ENCODE data around the gene MEPCE.
"Not testable (repeated sequence)": the region's sequence is repeated elsewhere in the genome, so short reads cannot be mapped to it uniquely, and the experiment has no call there.

Gene MEPCE

DNA sequence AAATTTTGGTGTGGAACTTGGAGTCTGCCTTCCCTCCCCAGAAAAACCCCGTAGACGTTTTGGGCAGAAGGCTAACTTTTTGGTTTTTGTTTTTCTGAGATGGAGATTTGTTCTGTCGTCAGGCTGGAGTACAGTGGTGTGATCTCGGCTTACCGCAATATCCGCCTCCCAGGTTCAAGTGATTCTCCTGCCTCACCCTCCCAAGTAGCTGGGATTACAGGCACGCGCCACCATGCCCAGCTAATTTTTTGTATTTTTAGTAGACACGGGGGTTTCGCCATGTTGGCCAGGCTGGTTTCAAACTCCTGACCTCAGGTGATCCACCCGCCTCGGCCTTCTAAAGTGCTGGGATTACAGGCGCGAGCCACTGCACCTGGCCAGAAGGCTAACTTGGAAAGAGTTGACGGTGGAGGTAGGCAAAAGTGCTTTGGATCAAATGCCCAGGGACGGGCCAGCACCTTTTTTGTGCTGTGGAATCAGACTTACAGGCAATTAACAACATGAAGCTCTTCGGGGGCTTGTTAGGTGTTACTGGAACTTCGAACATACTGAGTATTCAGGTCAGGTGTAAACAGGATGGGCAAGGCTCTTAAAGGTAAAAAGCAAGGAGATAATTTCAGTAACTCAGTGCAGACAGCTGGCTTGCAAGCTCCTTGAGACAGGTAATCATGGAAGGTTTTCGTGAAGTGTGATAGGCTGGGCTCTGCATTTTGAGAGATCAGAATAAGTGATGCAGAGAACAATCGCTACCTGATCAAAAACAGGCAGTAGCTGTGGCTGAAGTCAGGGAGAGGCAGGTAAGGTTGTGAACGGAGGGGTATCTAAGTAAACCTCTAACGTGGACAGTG, 4.9 kb downstream of the MEPCE start:
- DNase-seq (ENCODE audit: low spot score) = no peak

DNA sequence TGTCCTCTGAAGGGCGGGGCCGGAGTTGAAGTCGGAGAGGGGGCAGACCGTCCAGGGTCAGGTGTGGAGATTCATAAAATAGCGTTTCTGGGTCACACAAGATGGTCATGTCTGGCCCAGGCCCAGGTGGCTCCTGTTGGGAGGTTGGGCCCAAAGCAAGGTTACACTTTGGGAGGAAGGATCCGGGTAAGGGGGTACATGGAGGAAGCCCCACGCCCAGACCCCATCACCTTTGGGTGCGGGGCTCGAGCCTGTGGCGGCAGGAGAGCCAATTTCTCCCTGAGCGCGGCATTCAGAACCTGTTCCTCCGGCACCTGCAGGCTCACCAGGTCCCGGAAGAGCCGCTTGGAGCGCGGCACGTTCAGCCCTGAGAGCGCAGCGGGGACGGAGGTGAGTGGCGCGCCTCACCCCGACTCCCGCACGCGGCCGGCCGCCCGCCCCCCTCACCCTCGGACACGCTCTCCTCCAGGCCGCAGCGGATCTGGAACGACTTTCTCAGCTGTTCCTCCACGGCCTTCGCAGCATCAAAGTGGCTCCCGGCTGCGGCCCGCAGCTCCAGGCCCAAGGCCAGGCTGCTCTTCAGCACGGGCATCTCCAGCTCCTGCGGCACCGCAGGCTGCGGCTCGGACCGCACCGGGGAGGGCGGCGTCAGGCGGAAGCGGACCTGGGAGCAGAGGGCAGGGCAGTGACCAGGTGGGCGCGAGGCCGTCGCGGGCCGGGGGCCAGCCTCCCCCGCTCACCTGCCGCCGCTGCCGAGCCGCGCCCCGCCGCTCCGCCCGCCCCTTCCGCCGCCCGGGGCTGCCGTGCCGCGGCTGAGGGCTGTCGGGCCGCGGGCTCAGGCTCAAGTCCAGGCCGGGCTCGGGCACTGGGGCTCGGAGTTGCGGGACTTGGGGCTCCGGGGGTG, 6.0 kb downstream of the MEPCE start:
- DNase-seq (ENCODE audit: low spot score) = no peak

- DNase-seq (ENCODE audit: low spot score) = no peak
These were observed 7.8 kb downstream of the MEPCE start for GRCh38 chr7:100437150-100438100.

- no peak for DNase-seq (ENCODE audit: low spot score)
These were observed 8.5 kb downstream of the MEPCE start for GRCh38 chr7:100438172-100438571.

DNA sequence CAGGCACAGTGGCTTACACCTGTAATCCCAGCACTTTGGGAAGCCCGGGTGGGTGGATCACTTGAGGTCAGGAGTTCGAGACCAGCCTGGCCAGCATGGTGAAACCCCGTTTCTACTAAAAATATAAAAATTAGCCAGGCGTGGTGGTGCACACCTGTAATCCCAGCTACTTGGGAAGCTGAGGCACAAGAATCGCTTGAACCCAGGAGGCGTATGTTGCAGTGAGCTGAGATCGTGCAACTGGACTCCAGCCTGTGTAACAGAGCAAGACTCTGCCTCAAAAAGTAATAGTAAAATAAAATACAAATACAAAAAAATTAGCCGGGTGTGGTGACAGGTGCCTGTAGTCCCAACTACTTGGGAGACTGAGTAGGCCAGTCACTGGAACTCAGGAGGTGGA, 9.1 kb downstream of the MEPCE start:
- DNase-seq (ENCODE audit: low spot score) = not testable (repeated sequence)

GRCh38 chr7:100439244-100439643, 9.6 kb downstream of the MEPCE start:
- not testable (repeated sequence) for DNase-seq (ENCODE audit: low spot score)

DNA sequence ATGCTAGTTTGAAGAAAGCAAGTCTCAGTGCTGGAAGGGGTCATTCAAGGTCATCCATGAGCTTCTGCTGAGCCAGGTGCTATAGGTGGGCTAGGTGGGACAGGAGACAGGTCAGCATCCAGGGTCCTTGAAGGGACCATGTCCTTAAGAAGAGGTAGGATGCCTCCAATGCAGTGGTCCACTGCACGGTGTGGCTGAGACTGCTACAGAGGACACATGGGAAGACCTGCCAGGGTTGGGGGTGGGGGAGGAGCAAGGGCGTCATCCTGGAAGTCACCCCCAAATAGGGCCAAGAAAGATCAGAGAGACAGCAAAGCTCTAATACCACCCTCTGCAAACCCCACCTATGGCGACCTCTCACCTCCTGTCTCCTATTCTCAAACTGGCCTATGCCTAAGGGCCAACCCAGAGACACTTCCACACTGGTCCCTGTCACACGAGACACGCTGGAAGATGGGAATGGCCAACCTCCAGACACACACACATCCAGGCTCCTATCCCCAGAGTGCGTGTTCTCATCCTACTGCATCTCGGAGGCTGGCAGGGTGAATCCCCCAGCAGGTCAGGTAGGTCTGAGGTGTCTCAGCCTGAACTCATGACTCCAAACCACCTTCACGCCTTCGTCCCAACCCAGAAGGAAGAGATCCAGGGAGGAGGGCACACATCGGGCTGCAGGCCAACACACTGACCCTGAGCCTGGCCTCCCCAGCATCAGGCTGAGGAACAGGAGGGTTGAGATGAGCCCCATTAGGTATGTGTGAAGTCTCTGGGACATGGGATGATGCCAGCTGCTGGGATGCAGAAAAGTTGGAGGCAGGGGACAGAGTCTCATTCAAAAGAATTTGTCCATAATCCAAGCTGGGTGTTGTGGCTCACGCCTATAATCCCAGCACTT, 12.3 kb downstream of the MEPCE start:
- DNase-seq (ENCODE audit: low spot score) = no peak

DNA sequence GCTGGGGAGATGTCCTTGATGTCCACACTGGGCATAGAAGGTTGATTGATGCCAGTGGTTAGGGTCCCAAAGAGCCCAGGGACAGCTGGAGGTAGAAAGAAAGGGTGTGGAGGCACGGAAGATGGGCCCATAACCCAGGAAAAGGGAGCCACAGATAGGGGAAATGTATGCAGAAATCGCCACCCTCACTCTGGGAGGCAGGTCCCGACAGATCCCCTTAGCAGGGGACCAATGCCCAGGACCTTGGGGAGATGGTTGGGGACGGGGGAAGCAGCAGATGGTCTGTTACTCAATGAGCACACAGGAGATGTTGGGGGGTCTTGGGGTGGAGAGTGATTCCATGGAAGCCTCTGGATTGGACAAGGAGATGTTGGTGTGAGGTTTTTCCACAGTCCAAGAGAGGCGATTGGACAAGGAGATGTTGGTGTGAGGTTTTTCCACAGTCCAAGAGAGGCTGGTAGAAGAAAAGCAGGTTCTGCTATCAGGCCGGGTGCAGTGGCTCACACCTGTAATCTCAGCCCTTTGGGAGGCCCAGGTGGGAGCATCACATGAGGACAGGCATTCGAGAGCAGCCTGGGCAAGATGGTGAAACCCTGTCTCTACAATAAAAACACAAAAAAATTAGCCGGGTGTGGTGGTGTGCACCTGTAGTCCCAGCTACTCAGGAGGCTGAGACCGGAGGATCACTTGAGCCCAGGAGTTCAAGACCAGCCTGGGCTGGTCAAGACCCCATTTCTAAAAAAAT, 13.6 kb downstream of the MEPCE start:
- DNase-seq (ENCODE audit: low spot score) = no peak

DNA sequence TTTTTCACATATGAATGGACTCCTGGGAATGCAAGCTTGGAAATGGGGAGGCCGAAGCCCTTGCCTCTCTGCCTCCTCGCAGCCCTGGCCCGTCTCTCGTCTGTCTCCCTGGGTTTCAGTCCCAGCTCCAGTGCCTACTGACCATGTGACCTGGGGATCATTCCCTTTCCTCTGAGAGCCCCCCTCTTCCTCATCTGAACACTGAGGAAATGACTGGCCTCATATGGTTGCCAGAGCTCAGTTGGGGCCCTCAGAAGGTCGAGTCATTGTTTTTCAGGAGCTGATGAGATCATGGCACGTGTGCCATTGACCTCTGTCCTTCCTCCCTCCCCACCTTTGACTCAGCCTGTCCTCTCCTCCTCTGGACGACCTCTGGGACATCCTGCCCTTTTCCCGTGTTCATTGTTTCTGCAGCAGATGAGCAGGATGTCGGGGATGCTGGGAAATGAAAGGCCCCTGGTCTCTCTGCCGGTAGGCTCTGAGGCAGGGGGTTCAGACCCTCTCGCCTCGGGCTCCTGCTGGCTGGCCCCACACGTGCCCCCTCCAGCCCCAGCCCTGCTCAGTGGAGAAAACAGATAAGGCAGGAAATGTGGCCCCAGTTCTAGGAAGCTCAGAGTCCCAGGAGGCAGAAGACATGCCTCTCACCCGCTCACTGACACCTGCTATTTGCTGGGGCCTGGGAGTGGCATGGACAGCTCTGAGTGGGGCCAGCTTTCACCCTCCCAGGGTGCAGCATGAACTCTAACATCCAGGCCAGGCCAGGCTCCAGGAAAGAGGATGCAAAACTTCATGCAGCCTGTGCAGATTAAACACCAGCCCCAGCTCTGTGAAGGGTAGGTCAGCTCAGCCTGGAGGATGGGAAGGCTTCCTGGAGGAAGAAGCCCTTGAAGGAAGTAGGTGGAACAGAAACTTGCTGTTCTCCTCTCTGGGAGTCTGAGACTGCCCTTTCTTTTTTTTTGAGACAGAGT, 15.0 kb downstream of the MEPCE start:
- DNase-seq (ENCODE audit: low spot score) = no peak

- no peak for DNase-seq (ENCODE audit: low spot score)
These were observed 16.4 kb downstream of the MEPCE start for GRCh38 chr7:100446040-100446439.

DNA sequence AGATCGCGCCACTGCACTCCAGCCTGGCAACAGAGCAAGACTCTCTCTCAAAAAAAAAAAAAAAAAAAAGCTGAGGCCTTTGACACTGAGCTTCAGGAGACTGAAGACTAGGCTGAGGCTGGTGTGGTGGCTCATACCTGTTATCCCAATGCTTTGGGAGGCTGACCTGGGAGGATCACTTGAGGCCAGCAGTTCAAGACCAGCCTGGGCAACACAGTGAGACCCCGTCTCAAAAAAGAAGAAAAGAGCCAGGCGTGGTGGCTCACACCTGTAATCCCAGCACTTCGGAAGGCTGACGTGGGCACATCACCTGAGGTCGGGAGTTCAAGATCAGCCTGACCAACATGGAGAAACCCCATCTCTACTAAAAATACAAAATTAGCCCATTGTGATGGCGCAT, 17.7 kb downstream of the MEPCE start:
- DNase-seq (ENCODE audit: low spot score) = not testable (repeated sequence)

GRCh38 chr7:100449190-100449795, 19.7 kb downstream of the MEPCE start:
- DNase-seq (ENCODE audit: low spot score) = no peak

- no peak for DNase-seq (ENCODE audit: low spot score)
These were observed 22.9 kb downstream of the MEPCE start for GRCh38 chr7:100452513-100452912.

- DNase-seq (ENCODE audit: low spot score) = not testable (repeated sequence)
These were observed 24.2 kb downstream of the MEPCE start for GRCh38 chr7:100453854-100454253.

DNA sequence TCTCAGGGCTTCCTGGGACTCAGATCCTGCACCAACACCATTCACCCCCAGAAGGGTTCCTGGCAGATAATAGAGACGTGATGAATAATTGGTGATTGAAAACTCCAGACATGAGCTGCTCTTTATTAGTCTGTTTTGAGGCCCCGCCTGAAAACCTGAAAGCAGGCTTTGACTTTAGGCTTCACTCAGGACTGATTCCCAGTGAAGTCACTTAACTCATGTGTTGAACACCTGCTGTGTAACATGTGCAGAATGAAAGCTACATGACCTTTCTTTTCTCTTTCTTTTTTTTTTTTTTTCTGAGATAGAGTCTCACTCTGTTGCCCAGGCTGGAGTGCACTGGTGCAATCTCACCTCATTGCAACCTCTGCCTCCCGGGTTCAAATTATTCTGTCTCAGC, 25.6 kb downstream of the MEPCE start:
- DNase-seq (ENCODE audit: low spot score) = no peak

- no peak for DNase-seq (ENCODE audit: low spot score)
These were observed 26.9 kb downstream of the MEPCE start for GRCh38 chr7:100456562-100456961.

GRCh38 chr7:100457033-100457432, 27.4 kb downstream of the MEPCE start:
- DNase-seq (ENCODE audit: low spot score) = no peak

DNA sequence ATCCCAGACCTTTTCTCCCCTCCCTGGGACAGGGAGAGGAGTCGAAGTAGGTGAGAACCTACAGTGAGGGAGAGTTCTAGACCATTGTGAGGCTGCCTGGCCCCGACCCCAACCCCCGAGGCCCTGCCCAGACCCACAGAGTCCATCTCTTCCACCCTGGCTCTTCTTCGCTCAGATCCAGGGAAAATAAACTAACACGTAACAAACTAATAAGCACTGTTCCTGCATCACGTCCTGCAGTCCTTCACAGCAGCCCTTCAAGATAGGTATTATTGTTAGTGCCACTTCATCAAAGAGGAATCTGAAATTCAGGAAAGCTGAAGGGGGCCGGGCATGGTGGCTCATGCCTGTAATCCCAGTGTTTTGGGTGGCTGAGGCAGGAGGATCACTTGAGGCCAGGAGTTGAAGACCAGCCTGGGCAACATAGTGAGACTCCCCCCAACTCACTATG, 34.6 kb downstream of the MEPCE start, which contains the start of gene SPACDR:
SPACDR (minus strand) TSS at position 51 of the 451 bp plus-strand sequence. CDS start 235 bp downstream, outside the sequence.
- no peak for DNase-seq (ENCODE audit: low spot score)

All from COLO829 (cell line).